ENCODE results near the gene DOCK2.

GRCh38 chr5:169828385-169828784, 191.3 kb downstream of the DOCK2 start:
- TF ChIP-seq, protein P1, sequence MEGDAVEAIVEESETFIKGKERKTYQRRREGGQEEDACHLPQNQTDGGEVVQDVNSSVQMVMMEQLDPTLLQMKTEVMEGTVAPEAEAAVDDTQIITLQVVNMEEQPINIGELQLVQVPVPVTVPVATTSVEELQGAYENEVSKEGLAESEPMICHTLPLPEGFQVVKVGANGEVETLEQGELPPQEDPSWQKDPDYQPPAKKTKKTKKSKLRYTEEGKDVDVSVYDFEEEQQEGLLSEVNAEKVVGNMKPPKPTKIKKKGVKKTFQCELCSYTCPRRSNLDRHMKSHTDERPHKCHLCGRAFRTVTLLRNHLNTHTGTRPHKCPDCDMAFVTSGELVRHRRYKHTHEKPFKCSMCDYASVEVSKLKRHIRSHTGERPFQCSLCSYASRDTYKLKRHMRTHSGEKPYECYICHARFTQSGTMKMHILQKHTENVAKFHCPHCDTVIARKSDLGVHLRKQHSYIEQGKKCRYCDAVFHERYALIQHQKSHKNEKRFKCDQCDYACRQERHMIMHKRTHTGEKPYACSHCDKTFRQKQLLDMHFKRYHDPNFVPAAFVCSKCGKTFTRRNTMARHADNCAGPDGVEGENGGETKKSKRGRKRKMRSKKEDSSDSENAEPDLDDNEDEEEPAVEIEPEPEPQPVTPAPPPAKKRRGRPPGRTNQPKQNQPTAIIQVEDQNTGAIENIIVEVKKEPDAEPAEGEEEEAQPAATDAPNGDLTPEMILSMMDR (IDR thresholded peaks at IDR 0.05): no peak
- no peak for TF ChIP-seq POLR2AphosphoS5 (IDR thresholded peaks at IDR 0.05)
